Measurements from ENCODE around the gene ARSA. TPM values are rescaled to one million over a fixed set of nuclear protein-coding genes. Genes with fewer than 3 reads are reported as not detected.
A peak's percentile ranks its signal among the peaks of the same experiment; 100 is the strongest.

Gene ARSA
- total and polyA plus RNA-seq, 2 of the 13 experiments (the other 11 are each of a cell fraction or from before 2014, with no cell fraction given) = 9.0 to 11.5 TPM

- TF ChIP-seq, protein P1, sequence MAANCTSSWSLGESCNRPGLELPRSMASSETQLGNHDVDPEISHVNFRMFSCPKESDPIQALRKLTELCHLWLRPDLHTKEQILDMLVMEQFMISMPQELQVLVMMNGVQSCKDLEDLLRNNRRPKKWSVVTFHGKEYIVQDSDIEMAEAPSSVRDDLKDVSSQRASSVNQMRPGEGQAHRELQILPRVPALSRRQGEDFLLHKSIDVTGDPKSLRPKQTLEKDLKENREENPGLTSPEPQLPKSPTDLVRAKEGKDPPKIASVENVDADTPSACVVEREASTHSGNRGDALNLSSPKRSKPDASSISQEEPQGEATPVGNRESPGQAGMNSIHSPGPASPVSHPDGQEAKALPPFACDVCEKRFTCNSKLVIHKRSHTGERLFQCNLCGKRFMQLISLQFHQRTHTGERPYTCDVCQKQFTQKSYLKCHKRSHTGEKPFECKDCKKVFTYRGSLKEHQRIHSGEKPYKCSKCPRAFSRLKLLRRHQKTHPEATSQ (CRISPR knock-in tag; IDR thresholded peaks at IDR 0.05; ENCODE audit: borderline replicate concordance) = no peak
- no peak for TF ChIP-seq SNAI1 (CRISPR knock-in tag; IDR thresholded peaks at IDR 0.05; ENCODE audit: borderline replicate concordance)
- TF ChIP-seq ZMYM3 (CRISPR knock-in tag; IDR thresholded peaks at IDR 0.05) = no peak
- TF ChIP-seq HNRNPLL (IDR thresholded peaks at IDR 0.05; ENCODE audit: low read depth, low read length, poor library complexity, severe bottlenecking) = peak; percentile 96
- TF ChIP-seq, protein P2, sequence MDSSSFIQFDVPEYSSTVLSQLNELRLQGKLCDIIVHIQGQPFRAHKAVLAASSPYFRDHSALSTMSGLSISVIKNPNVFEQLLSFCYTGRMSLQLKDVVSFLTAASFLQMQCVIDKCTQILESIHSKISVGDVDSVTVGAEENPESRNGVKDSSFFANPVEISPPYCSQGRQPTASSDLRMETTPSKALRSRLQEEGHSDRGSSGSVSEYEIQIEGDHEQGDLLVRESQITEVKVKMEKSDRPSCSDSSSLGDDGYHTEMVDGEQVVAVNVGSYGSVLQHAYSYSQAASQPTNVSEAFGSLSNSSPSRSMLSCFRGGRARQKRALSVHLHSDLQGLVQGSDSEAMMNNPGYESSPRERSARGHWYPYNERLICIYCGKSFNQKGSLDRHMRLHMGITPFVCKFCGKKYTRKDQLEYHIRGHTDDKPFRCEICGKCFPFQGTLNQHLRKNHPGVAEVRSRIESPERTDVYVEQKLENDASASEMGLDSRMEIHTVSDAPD (CRISPR knock-in tag; IDR thresholded peaks at IDR 0.05) = no peak; the same call in 1 of the 2 replicates
- TF ChIP-seq SPEN (CRISPR knock-in tag; IDR thresholded peaks at IDR 0.05; ENCODE audit: low read depth) = peak; percentile 12
- TF ChIP-seq ATF1 (CRISPR knock-in tag; IDR thresholded peaks at IDR 0.05) = no peak
- TF ChIP-seq, protein P3, sequence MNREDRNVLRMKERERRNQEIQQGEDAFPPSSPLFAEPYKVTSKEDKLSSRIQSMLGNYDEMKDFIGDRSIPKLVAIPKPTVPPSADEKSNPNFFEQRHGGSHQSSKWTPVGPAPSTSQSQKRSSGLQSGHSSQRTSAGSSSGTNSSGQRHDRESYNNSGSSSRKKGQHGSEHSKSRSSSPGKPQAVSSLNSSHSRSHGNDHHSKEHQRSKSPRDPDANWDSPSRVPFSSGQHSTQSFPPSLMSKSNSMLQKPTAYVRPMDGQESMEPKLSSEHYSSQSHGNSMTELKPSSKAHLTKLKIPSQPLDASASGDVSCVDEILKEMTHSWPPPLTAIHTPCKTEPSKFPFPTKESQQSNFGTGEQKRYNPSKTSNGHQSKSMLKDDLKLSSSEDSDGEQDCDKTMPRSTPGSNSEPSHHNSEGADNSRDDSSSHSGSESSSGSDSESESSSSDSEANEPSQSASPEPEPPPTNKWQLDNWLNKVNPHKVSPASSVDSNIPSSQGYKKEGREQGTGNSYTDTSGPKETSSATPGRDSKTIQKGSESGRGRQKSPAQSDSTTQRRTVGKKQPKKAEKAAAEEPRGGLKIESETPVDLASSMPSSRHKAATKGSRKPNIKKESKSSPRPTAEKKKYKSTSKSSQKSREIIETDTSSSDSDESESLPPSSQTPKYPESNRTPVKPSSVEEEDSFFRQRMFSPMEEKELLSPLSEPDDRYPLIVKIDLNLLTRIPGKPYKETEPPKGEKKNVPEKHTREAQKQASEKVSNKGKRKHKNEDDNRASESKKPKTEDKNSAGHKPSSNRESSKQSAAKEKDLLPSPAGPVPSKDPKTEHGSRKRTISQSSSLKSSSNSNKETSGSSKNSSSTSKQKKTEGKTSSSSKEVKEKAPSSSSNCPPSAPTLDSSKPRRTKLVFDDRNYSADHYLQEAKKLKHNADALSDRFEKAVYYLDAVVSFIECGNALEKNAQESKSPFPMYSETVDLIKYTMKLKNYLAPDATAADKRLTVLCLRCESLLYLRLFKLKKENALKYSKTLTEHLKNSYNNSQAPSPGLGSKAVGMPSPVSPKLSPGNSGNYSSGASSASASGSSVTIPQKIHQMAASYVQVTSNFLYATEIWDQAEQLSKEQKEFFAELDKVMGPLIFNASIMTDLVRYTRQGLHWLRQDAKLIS (CRISPR knock-in tag; IDR thresholded peaks at IDR 0.05) = no peak
- TF ChIP-seq, protein P4, sequence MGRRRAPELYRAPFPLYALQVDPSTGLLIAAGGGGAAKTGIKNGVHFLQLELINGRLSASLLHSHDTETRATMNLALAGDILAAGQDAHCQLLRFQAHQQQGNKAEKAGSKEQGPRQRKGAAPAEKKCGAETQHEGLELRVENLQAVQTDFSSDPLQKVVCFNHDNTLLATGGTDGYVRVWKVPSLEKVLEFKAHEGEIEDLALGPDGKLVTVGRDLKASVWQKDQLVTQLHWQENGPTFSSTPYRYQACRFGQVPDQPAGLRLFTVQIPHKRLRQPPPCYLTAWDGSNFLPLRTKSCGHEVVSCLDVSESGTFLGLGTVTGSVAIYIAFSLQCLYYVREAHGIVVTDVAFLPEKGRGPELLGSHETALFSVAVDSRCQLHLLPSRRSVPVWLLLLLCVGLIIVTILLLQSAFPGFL (CRISPR knock-in tag; IDR thresholded peaks at IDR 0.05) = no peak
- TF ChIP-seq MAFK (conservative IDR thresholded peaks at IDR 0.05 in 1 of 2, IDR thresholded peaks at IDR 0.05 in 1 of 2; ENCODE audit: low read length in 2 of 2) = no peak
- no peak for TF ChIP-seq ATF7 (IDR thresholded peaks at IDR 0.05)
- no peak for TF ChIP-seq ATF7 (CRISPR knock-in tag; IDR thresholded peaks at IDR 0.05)
- TF ChIP-seq ELF4 (CRISPR knock-in tag; IDR thresholded peaks at IDR 0.05; ENCODE audit: borderline replicate concordance) = peak; percentile 40; the same call in 1 of the 2 replicates
- TF ChIP-seq ZNF556 (CRISPR knock-in tag; IDR thresholded peaks at IDR 0.05; ENCODE audit: borderline replicate concordance) = 0 out of 2 replicates have a peak, but pooled peaks have one; percentile 40
- TF ChIP-seq GTF2F1 (IDR thresholded peaks at IDR 0.05; ENCODE audit: low read length) = no peak
- peak; percentile 45; the same call in 1 of the 2 replicates for TF ChIP-seq GATAD1 (CRISPR knock-in tag; IDR thresholded peaks at IDR 0.05)
- TF ChIP-seq ZNF788 (CRISPR knock-in tag; IDR thresholded peaks at IDR 0.05; ENCODE audit: borderline replicate concordance) = no peak; the same call in 1 of the 2 replicates
- TF ChIP-seq ZNF333 (CRISPR knock-in tag; IDR thresholded peaks at IDR 0.05; ENCODE audit: borderline replicate concordance) = no peak
- TF ChIP-seq MXD3 (CRISPR knock-in tag; IDR thresholded peaks at IDR 0.05) = peak; percentile 37; the same call in 1 of the 2 replicates
- TF ChIP-seq KAT7 (CRISPR knock-in tag; IDR thresholded peaks at IDR 0.05; ENCODE audit: borderline replicate concordance) = peak; percentile 13; the same call in 1 of the 2 replicates
Measured at GRCh38 chr22:50582493-50583293, 45.3 kb downstream of the ARSA start, which contains the start of gene CHKB (continued).

Measured in HepG2 (cell line).